ENCODE data around the gene CRYGS.
"Not testable (repeated sequence)": the region's sequence is repeated elsewhere in the genome, so short reads cannot be mapped to it uniquely, and the experiment has no call there.

The CRYGS gene

GRCh38 chr3:186544281-186544680, at the start of gene CRYGS:
Gene CRYGS, minus strand, starts transcription at chr3:186544380. Its CDS starts 54 bp downstream, at chr3:186544326.
- no peak for DNase-seq (ENCODE audit: low spot score)

GRCh38 chr3:186593862-186594261, 49.7 kb upstream of the CRYGS start:
- DNase-seq (ENCODE audit: low spot score), result no peak

- DNase-seq (ENCODE audit: low spot score), result no peak
Measured at GRCh38 chr3:186592682-186593081, 48.5 kb upstream of the CRYGS start.

- no peak for DNase-seq (ENCODE audit: low spot score)
Measured at GRCh38 chr3:186590580-186591295, 46.6 kb upstream of the CRYGS start.

- DNase-seq (ENCODE audit: low spot score), result no peak
Measured at GRCh38 chr3:186589856-186590579, 45.8 kb upstream of the CRYGS start.

- no peak for DNase-seq (ENCODE audit: low spot score)
Measured at GRCh38 chr3:186589121-186589520, 44.9 kb upstream of the CRYGS start.

- DNase-seq (ENCODE audit: low spot score), result no peak
Measured at GRCh38 chr3:186588632-186589031, 44.5 kb upstream of the CRYGS start.

- no peak for DNase-seq (ENCODE audit: low spot score)
Measured at GRCh38 chr3:186587183-186587582, 43.0 kb upstream of the CRYGS start.

GRCh38 chr3:186586245-186586644, 42.1 kb upstream of the CRYGS start:
- not testable (repeated sequence) for DNase-seq (ENCODE audit: low spot score)

- DNase-seq (ENCODE audit: low spot score), result no peak
Measured at GRCh38 chr3:186583831-186584230, 39.7 kb upstream of the CRYGS start.

GRCh38 chr3:186582541-186582940, 38.4 kb upstream of the CRYGS start:
- no peak for DNase-seq (ENCODE audit: low spot score)

GRCh38 chr3:186580785-186581184, 36.6 kb upstream of the CRYGS start:
- DNase-seq (ENCODE audit: low spot score), result no peak

- DNase-seq (ENCODE audit: low spot score), result no peak
Measured at GRCh38 chr3:186577521-186577920, 33.3 kb upstream of the CRYGS start.

- no peak for DNase-seq (ENCODE audit: low spot score)
Measured at GRCh38 chr3:186571644-186572013, 27.4 kb upstream of the CRYGS start.

- no peak for DNase-seq (ENCODE audit: low spot score)
Measured at GRCh38 chr3:186570941-186571643, 26.9 kb upstream of the CRYGS start.

- peak; percentile 99 for DNase-seq (ENCODE audit: low spot score)
Measured at GRCh38 chr3:186570096-186570940, 26.1 kb upstream of the CRYGS start, which contains the start of gene DNAJB11. Gene DNAJB11, plus strand, starts transcription at chr3:186570720. Its CDS starts 178 bp downstream, at chr3:186570898.

- no peak for DNase-seq (ENCODE audit: low spot score)
Measured at GRCh38 chr3:186569779-186570095, 25.6 kb upstream of the CRYGS start.

- DNase-seq (ENCODE audit: low spot score), result not testable (repeated sequence)
Measured at GRCh38 chr3:186569361-186569760, 25.2 kb upstream of the CRYGS start.

- peak; percentile 88 for DNase-seq (ENCODE audit: low spot score)
Measured at GRCh38 chr3:186567072-186567921, 23.1 kb upstream of the CRYGS start, which contains the start of gene TBCCD1. Gene TBCCD1, minus strand, starts transcription at chr3:186567339. Its CDS starts 3,010 bp downstream, at chr3:186564329.

- DNase-seq (ENCODE audit: low spot score), result no peak
Measured at GRCh38 chr3:186566772-186567071, 22.5 kb upstream of the CRYGS start.

- DNase-seq (ENCODE audit: low spot score), result no peak
Measured at GRCh38 chr3:186564586-186564985, 20.4 kb upstream of the CRYGS start.

Data from hepatic stellate cell (primary cell).